ENCODE results near the gene FGF1.

Gene FGF1

GRCh38 chr5:142547445-142548380 is 138.2 kb downstream of the FGF1 start:
- peak; percentile 8 for TF ChIP-seq PAX5 (IDR thresholded peaks at IDR 0.05; ENCODE audit: insufficient read depth, low read length, severe bottlenecking)
- TF ChIP-seq POU2F2 (IDR thresholded peaks at IDR 0.05; ENCODE audit: low read depth, low read length), result no peak
- FAIRE-seq (no peak), DNase-seq (ENCODE audit: insufficient read length, low spot score) (no peak)

GRCh38 chr5:142545650-142546322 is 140.1 kb downstream of the FGF1 start:
- FAIRE-seq (no peak), DNase-seq (ENCODE audit: insufficient read length, low spot score) (no peak)
- TF ChIP-seq POLR2A (IDR thresholded peaks at IDR 0.05; ENCODE audit: low read depth, low read length) (no peak), PAX5 (IDR thresholded peaks at IDR 0.05; ENCODE audit: insufficient read depth, low read length, severe bottlenecking) (no peak), SPI1 (IDR thresholded peaks at IDR 0.05; ENCODE audit: low read depth, low read length) (no peak), POLR2AphosphoS5 (IDR thresholded peaks at IDR 0.05; ENCODE audit: low read depth, low read length) (no peak), POU2F2 (IDR thresholded peaks at IDR 0.05; ENCODE audit: low read depth, low read length) (no peak), TAF1 (IDR thresholded peaks at IDR 0.05; ENCODE audit: low read depth, low read length) (no peak)

GRCh38 chr5:142544946-142545649 is 140.8 kb downstream of the FGF1 start:
- FAIRE-seq (no peak), DNase-seq (ENCODE audit: insufficient read length, low spot score) (no peak)
- TF ChIP-seq SPI1 (IDR thresholded peaks at IDR 0.05; ENCODE audit: low read depth, low read length) (no peak), POLR2AphosphoS5 (IDR thresholded peaks at IDR 0.05; ENCODE audit: low read depth, low read length) (no peak), POU2F2 (IDR thresholded peaks at IDR 0.05; ENCODE audit: low read depth, low read length) (no peak), PAX5 (IDR thresholded peaks at IDR 0.05; ENCODE audit: insufficient read depth, low read length, severe bottlenecking) (no peak), POLR2A (IDR thresholded peaks at IDR 0.05; ENCODE audit: low read depth, low read length) (no peak), TAF1 (IDR thresholded peaks at IDR 0.05; ENCODE audit: low read depth, low read length) (no peak)

- DNase-seq (ENCODE audit: insufficient read length, low spot score), result no peak
Measured at GRCh38 chr5:142544071-142544753, 141.7 kb downstream of the FGF1 start.

GRCh38 chr5:142542906-142543305 is 143.0 kb downstream of the FGF1 start:
- FAIRE-seq, result no peak
- DNase-seq (ENCODE audit: insufficient read length, low spot score), result no peak
- TF ChIP-seq POLR2A (IDR thresholded peaks at IDR 0.05; ENCODE audit: low read depth, low read length) (no peak), POU2F2 (IDR thresholded peaks at IDR 0.05; ENCODE audit: low read depth, low read length) (no peak), PAX5 (IDR thresholded peaks at IDR 0.05; ENCODE audit: insufficient read depth, low read length, severe bottlenecking) (no peak), TAF1 (IDR thresholded peaks at IDR 0.05; ENCODE audit: low read depth, low read length) (no peak), POLR2AphosphoS5 (IDR thresholded peaks at IDR 0.05; ENCODE audit: low read depth, low read length) (no peak)

More at GRCh38 chr5:142544071-142544753, 141.7 kb downstream of the FGF1 start:
- no peak for TF ChIP-seq PAX5 (IDR thresholded peaks at IDR 0.05; ENCODE audit: insufficient read depth, low read length, severe bottlenecking)
- TF ChIP-seq POU2F2 (IDR thresholded peaks at IDR 0.05; ENCODE audit: low read depth, low read length), result no peak
- no peak for TF ChIP-seq TAF1 (IDR thresholded peaks at IDR 0.05; ENCODE audit: low read depth, low read length)
- no peak for TF ChIP-seq SPI1 (IDR thresholded peaks at IDR 0.05; ENCODE audit: low read depth, low read length)
- no peak for TF ChIP-seq POLR2A (IDR thresholded peaks at IDR 0.05; ENCODE audit: low read depth, low read length)
- no peak for TF ChIP-seq POLR2AphosphoS5 (IDR thresholded peaks at IDR 0.05; ENCODE audit: low read depth, low read length)
- FAIRE-seq, result no peak

Measured in GM12891 (cell line).